Neural crest cell (in vitro differentiated cells): ENCODE data around the gene NINJ2. TPM values are rescaled to one million over a fixed set of nuclear protein-coding genes. Genes with fewer than 3 reads are reported as not detected.
A peak's percentile ranks its signal among the peaks of the same experiment; 100 is the strongest.

Experiments used
- DNase-seq: peaks from one replicate; pipeline ENCODE4 v3.0.0; 2021; ENCODE audit warnings: low read depth, mixed read lengths, low spot score
- H3K27ac Mint-ChIP-seq: one replicate; pipeline ENCODE4 v1.8.0; 2021; ENCODE audit warnings: mild to moderate bottlenecking, mixed read lengths; ENCODE audit not compliant: unreplicated experiment
- H3K27me3 Mint-ChIP-seq: 2 replicates; pipeline ENCODE4 v1.8.0; 2021; ENCODE audit warnings: low read depth, mild to moderate bottlenecking, mixed read lengths
- H3K36me3 Mint-ChIP-seq: 2 replicates; pipeline ENCODE4 v1.8.0; 2021; ENCODE audit warnings: low read depth, mild to moderate bottlenecking, mixed read lengths
- H3K4me1 Mint-ChIP-seq: 2 replicates; pipeline ENCODE4 v1.8.0; 2021; ENCODE audit warnings: mixed read lengths
- H3K4me3 Mint-ChIP-seq: one replicate; pipeline ENCODE4 v1.8.0; 2021; ENCODE audit warnings: mild to moderate bottlenecking, mixed read lengths
- H3K9me3 Mint-ChIP-seq: 2 replicates; pipeline ENCODE4 v1.8.0; 2021; ENCODE audit warnings: mixed read lengths
- CTCF ChIP-seq: fragments of 200-600 bp; sonication (generic); conservative IDR thresholded peaks from 2 replicates; pipeline ENCODE4 v1.5.0; 2021; ENCODE audit warnings: antibody characterized with exemption, mild to moderate bottlenecking
- total RNA-seq: library from RNA; stranded (reverse); gene quantifications from 2 replicates; pipeline ENCODE4 v1.2.1, GENCODE V29; 2021

Gene NINJ2
- total RNA-seq, 1 donor from 2014 or later: 0.42 TPM

GRCh38 chr12:693934-694533, 30.8 kb upstream of the NINJ2 start:
- no peak overlapping the region for H3K4me3 Mint-ChIP-seq
- H3K27ac Mint-ChIP-seq: no peak overlapping the region
- H3K36me3 Mint-ChIP-seq: peaks cover 21% of the 10 kb centered on the region
- peaks cover 23% of the 10 kb centered on the region for H3K4me1 Mint-ChIP-seq
- no peak for TF ChIP-seq CTCF
- peaks cover 11% of the 10 kb centered on the region for H3K9me3 Mint-ChIP-seq
- DNase-seq: no peak
- no peaks in the 10 kb centered on the region for H3K27me3 Mint-ChIP-seq

DNA sequence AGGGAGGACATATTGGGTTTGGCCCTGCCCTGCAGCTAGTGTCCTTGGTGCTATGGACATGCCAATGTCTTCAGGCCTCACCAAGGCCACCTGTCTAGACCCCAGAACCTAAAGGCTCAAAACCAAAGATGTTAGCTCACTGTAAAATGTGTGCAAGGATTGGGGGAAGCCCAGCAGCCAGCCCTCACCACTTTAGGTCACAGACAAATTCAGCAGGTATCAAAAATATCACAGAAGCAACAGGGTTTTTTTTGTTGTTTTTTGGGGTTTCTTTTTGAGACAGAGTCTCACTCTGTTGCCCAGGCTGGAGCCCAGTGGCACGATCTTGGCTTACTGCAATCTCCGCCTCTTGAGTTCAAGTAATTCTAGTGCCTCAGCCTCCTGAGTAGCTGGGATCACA, 29.0 kb upstream of the NINJ2 start:
- H3K9me3 Mint-ChIP-seq: peaks cover 7% of the 10 kb centered on the region
- TF ChIP-seq CTCF: no peak
- H3K27ac Mint-ChIP-seq: no peak overlapping the region
- H3K4me1 Mint-ChIP-seq: peaks cover 29% of the 10 kb centered on the region
- no peak for DNase-seq
- no peak overlapping the region for H3K4me3 Mint-ChIP-seq
- no peaks in the 10 kb centered on the region for H3K27me3 Mint-ChIP-seq
- peaks cover 18% of the 10 kb centered on the region for H3K36me3 Mint-ChIP-seq

DNA sequence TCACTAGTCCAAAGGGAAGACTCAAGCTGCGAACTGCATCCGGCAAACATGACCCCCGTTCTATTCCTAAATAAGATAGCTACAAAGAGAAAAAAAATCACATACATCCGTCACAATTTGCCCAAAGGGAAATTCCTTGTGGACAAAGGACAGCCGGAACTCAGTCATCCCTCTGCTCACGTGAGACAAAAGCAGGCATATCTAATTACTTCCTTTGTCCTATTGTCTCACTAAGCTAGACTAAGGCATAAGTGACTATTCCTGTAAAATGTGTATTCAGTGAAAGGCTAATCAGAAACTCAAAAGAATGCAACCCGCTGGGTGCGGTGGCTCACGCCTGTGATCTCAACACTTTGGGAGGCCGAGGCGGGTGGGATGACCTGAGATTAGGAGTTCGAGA, 27.2 kb upstream of the NINJ2 start:
- Mint-ChIP-seq H3K27ac (peak overlapping the region; percentile 52), H3K27me3 (no peaks in the 10 kb centered on the region), H3K4me1 (peaks cover 28% of the 10 kb centered on the region), H3K4me3 (no peak overlapping the region), H3K36me3 (peaks cover 14% of the 10 kb centered on the region), H3K9me3 (peaks cover 7% of the 10 kb centered on the region)
- no peak for DNase-seq
- no peak for TF ChIP-seq CTCF

DNA sequence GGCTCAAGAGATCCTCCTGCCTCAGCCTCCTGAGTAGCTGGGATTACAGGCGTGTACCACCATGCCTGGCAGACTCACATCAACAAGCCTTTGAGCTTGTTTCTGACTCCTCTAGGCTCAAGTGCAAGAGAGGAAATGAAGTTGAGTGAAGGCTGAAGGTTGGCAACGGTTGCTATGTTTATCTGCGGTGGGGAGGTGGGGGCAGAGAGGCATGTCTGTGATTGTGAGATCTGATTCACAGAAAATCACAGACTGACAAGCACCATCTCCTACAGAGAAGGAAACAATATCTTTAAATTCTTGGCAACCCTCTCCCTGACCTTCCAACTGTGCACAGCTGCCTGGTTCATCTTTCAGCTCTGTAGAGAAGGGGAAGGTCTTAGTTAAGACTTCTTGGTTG, 22.1 kb upstream of the NINJ2 start:
- Mint-ChIP-seq H3K36me3 (no peaks in the 10 kb centered on the region), H3K27ac (no peak overlapping the region), H3K27me3 (no peaks in the 10 kb centered on the region), H3K9me3 (no peaks in the 10 kb centered on the region), H3K4me3 (no peak overlapping the region), H3K4me1 (peaks cover 21% of the 10 kb centered on the region)
- TF ChIP-seq CTCF: no peak
- no peak for DNase-seq

GRCh38 chr12:684416-684815, 21.2 kb upstream of the NINJ2 start:
- TF ChIP-seq CTCF: no peak
- H3K27ac Mint-ChIP-seq: no peak overlapping the region
- H3K4me3 Mint-ChIP-seq: no peak overlapping the region
- peaks cover 19% of the 10 kb centered on the region for H3K4me1 Mint-ChIP-seq
- H3K9me3 Mint-ChIP-seq: no peaks in the 10 kb centered on the region
- H3K27me3 Mint-ChIP-seq: no peaks in the 10 kb centered on the region
- H3K36me3 Mint-ChIP-seq: no peaks in the 10 kb centered on the region
- no peak for DNase-seq
